KBM-7 (cell line): ENCODE data around the gene VSTM2L.

ENCODE experiments used
- DNase-seq: peaks from one replicate; pipeline ENCODE4 v3.0.0-alpha.2; 2015
- in situ Hi-C: fragments of 300-500 bp; cut with MboI; formaldehyde crosslinking; loops from 2 replicates; pipeline ENCODE4 v1.14.3; 2020; ENCODE audit warnings: low sequenced_read_pairs, low pct_unique_long_range_greater_than_20kb, mixed read lengths

The VSTM2L gene

GRCh38 chr20:37877832-37878772 lies 24.8 kb upstream of the VSTM2L start:
- in situ Hi-C loops = no loop called here

GRCh38 chr20:37878835-37879599 lies 23.9 kb upstream of the VSTM2L start:
- no peak for DNase-seq
- in situ Hi-C loops = no loop called here

More at GRCh38 chr20:37877832-37878772, 24.8 kb upstream of the VSTM2L start:
- DNase-seq = no peak

GRCh38 chr20:37879843-37880242 lies 23.1 kb upstream of the VSTM2L start:
- in situ Hi-C loops = no loop called here
- no peak for DNase-seq

GRCh38 chr20:37880726-37881591 lies 22.0 kb upstream of the VSTM2L start:
- no peak for DNase-seq
- in situ Hi-C loops = no loop called here

GRCh38 chr20:37881601-37882343 lies 21.2 kb upstream of the VSTM2L start:
- in situ Hi-C loops = no loop called here
- DNase-seq = no peak

- in situ Hi-C loops = no loop called here
- DNase-seq = no peak
Observed at GRCh38 chr20:37882961-37883712, 19.8 kb upstream of the VSTM2L start.

- DNase-seq = no peak
- in situ Hi-C loops = no loop called here
Observed at GRCh38 chr20:37885042-37885441, 17.9 kb upstream of the VSTM2L start.

- in situ Hi-C loops = no loop called here
- DNase-seq = no peak
Observed at GRCh38 chr20:37885593-37886503, 17.1 kb upstream of the VSTM2L start.

GRCh38 chr20:37886851-37887297 lies 16.1 kb upstream of the VSTM2L start:
- in situ Hi-C loops = no loop called here
- no peak for DNase-seq

GRCh38 chr20:37888641-37889040 lies 14.3 kb upstream of the VSTM2L start:
- DNase-seq = no peak
- in situ Hi-C loops = no loop called here

GRCh38 chr20:37890108-37890507 lies 12.8 kb upstream of the VSTM2L start:
- in situ Hi-C loops = no loop called here
- DNase-seq = no peak

GRCh38 chr20:37890643-37891042 lies 12.3 kb upstream of the VSTM2L start:
- DNase-seq = no peak

GRCh38 chr20:37892001-37892400 lies 10.9 kb upstream of the VSTM2L start:
- peak; percentile 26 for DNase-seq
- in situ Hi-C loops = no loop called here

More at GRCh38 chr20:37890643-37891042, 12.3 kb upstream of the VSTM2L start:
- in situ Hi-C loops = no loop called here

- no peak for DNase-seq
- in situ Hi-C loops = no loop called here
Observed at GRCh38 chr20:37893566-37894241, 9.2 kb upstream of the VSTM2L start.

- in situ Hi-C loops = no loop called here
- DNase-seq = no peak
Observed at GRCh38 chr20:37894454-37894853, 8.5 kb upstream of the VSTM2L start.

- no peak for DNase-seq
Observed at GRCh38 chr20:37895166-37895565, 7.8 kb upstream of the VSTM2L start.

More at GRCh38 chr20:37895166-37895565, 7.8 kb upstream of the VSTM2L start:
- in situ Hi-C loops = no loop called here
